CD14-positive monocyte (primary cell): ENCODE measurements around the gene ICAM2. TPM values are rescaled to one million over a fixed set of nuclear protein-coding genes. Genes with fewer than 3 reads are reported as not detected.

ENCODE experiments used
- DNase-seq, 3 donors: peaks; one replicate each; pipeline ENCODE4 v3.0.0-alpha.2; 2011 to 2022
- H2AFZ ChIP-seq: 2 replicates; pipeline ENCODE4 v1.6.0; 2012; ENCODE audit warnings: mild to moderate bottlenecking, low read depth, low read length, inconsistent platforms; ENCODE audit not compliant: insufficient read depth, poor library complexity, severe bottlenecking
- H3K27ac ChIP-seq, 2 donors: 1 replicate in 1 of 2; 2 replicates in 1 of 2; pipeline ENCODE4 v1.5.1; 2012 to 2013; ENCODE audit warnings: low read length in 2 of 2, control low read depth in 1 of 2, inconsistent platforms in 1 of 2, low read depth in 1 of 2, mild to moderate bottlenecking in 1 of 2
- H3K27me3 ChIP-seq, 2 donors: one replicate each; pipeline versions ENCODE4 v1.6.0 to v1.6.1; 2011 to 2013; ENCODE audit warnings: low read length in 2 of 2; ENCODE audit not compliant: control insufficient read depth in 2 of 2, insufficient read depth in 2 of 2
- H3K36me3 ChIP-seq, 2 donors: replicated peaks in 1 of 2; 1 replicate in 1 of 2; 2 replicates in 1 of 2; pipeline versions ENCODE4 v1.5.1 to v1.6.1; 2012 to 2013; ENCODE audit warnings: low read length in 2 of 2, control low read depth in 1 of 2, inconsistent platforms in 1 of 2, mild to moderate bottlenecking in 1 of 2; ENCODE audit not compliant: insufficient read depth in 2 of 2, control insufficient read depth in 1 of 2
- H3K4me1 ChIP-seq, 2 donors: 1 replicate in 1 of 2; 2 replicates in 1 of 2; pipeline versions ENCODE4 v1.5.1 to v1.6.1; 2012 to 2013; ENCODE audit warnings: low read length in 2 of 2, control low read depth in 1 of 2, inconsistent platforms in 1 of 2, mild to moderate bottlenecking in 1 of 2, moderate library complexity in 1 of 2; ENCODE audit not compliant: insufficient read depth in 2 of 2, control insufficient read depth in 1 of 2
- H3K4me2 ChIP-seq: replicated peaks from 2 replicates; pipeline ENCODE3; 2012; ENCODE audit warnings: low read length, moderate library complexity, mild to moderate bottlenecking; ENCODE audit not compliant: poor library complexity, severe bottlenecking; ENCODE audit errors: extremely low read depth
- H3K4me3 ChIP-seq, 3 experiments: fragments of 200-600 bp in 1 of 3; sonication (generic) in 1 of 3; replicated peaks in 1 of 3; 1 replicate in 2 of 3; 2 replicates in 1 of 3; pipeline ENCODE4 v1.5.1; 2011 to 2013; ENCODE audit warnings: low read length in 3 of 3, mild to moderate bottlenecking in 3 of 3, control low read depth in 2 of 3, low read depth in 2 of 3, inconsistent platforms in 1 of 3, moderate library complexity in 1 of 3
- H3K79me2 ChIP-seq: 2 replicates; pipeline ENCODE4 v1.6.0; 2012; ENCODE audit warnings: mild to moderate bottlenecking, control low read depth, inconsistent platforms, low read length, moderate library complexity; ENCODE audit not compliant: insufficient read depth
- H3K9ac ChIP-seq: 2 replicates; pipeline ENCODE4 v1.6.0; 2017; ENCODE audit warnings: low read length, mild to moderate bottlenecking; ENCODE audit not compliant: insufficient read depth, poor library complexity, severe bottlenecking
- H3K9me3 ChIP-seq, 2 donors: replicated peaks in 1 of 2; 1 replicate in 1 of 2; 2 replicates in 1 of 2; pipeline versions ENCODE4 v1.5.1 to v1.6.1; 2012 to 2013; ENCODE audit warnings: low read length in 2 of 2, control low read depth in 1 of 2; ENCODE audit not compliant: control insufficient read depth in 1 of 2, insufficient read depth in 1 of 2
- H4K20me1 ChIP-seq: 2 replicates; pipeline ENCODE4 v1.6.0; 2012; ENCODE audit warnings: mild to moderate bottlenecking, low read length, control low read depth, moderate library complexity; ENCODE audit not compliant: insufficient read depth
- H3K27ac Mint-ChIP-seq, 7 donors: one replicate each; pipeline ENCODE4 v1.8.0; 2020; ENCODE audit warnings: mild to moderate bottlenecking in 7 of 7, mixed read lengths in 7 of 7, moderate library complexity in 6 of 7, inconsistent platforms in 2 of 7
- H3K27me3 Mint-ChIP-seq, 3 donors: one replicate each; pipeline ENCODE4 v1.8.0; 2021 to 2022; ENCODE audit warnings: low read depth in 3 of 3, mild to moderate bottlenecking in 3 of 3, mixed read lengths in 3 of 3, moderate library complexity in 3 of 3, inconsistent platforms in 1 of 3
- H3K36me3 Mint-ChIP-seq, 2 donors: one replicate each; pipeline ENCODE4 v1.8.0; 2020; ENCODE audit warnings: mixed read lengths in 2 of 2, inconsistent platforms in 1 of 2, mild to moderate bottlenecking in 1 of 2
- H3K4me1 Mint-ChIP-seq: one replicate; pipeline ENCODE4 v1.8.0; 2020; ENCODE audit warnings: mild to moderate bottlenecking, mixed read lengths
- H3K4me3 Mint-ChIP-seq, 2 donors: one replicate each; pipeline ENCODE4 v1.8.0; 2020; ENCODE audit warnings: mild to moderate bottlenecking in 2 of 2, mixed read lengths in 2 of 2, moderate library complexity in 1 of 2
- H3K9me3 Mint-ChIP-seq, 7 donors: one replicate each; pipeline ENCODE4 v1.8.0; 2020 to 2022; ENCODE audit warnings: mixed read lengths in 7 of 7, mild to moderate bottlenecking in 6 of 7, moderate library complexity in 6 of 7, inconsistent platforms in 2 of 7
- WGBS: methylation state at CpG from one replicate; pipeline ENCODE4 v1.1.5; 2013; ENCODE audit warnings: missing lambda C conversion rate; ENCODE audit not compliant: insufficient coverage; 5-methylcytosine and 5-hydroxymethylcytosine counted together
- intact Hi-C, 2 donors: fragments of 100-400 bp; cut with micrococcal nuclease; formaldehyde crosslinking; loops; one replicate each; pipeline versions ENCODE4 v1.15.0 to v1.15.1; 2023
- polyA plus RNA-seq, 3 donors: library from polyadenylated mRNA; depleted of rRNA in 1 of 3; unstranded in 2 of 3; stranded (reverse) in 1 of 3; fragments of 300-500 nt in 2 of 3; fragments of >200 nt in 1 of 3; fragmentation: Illumina TruSeq in 2 of 3; gene quantifications; 1 replicate in 2 of 3; 2 replicates in 1 of 3; pipeline ENCODE4 v1.2.3, GENCODE V29; 2012 to 2021
- TF ChIP-seq, protein P1 (sequence below): fragments of 200-600 bp; IDR thresholded peaks from one replicate; pipeline ENCODE4 v1.8.0; 2022; ENCODE audit warnings: antibody characterized with exemption, mild to moderate bottlenecking

Gene ICAM2
- polyA plus RNA-seq, 3 donors = 111 to 186 (median 174) TPM

GRCh38 chr17:64037802-64038201 lies 17.4 kb upstream of the ICAM2 start:
- no peak overlapping the region for H3K9ac ChIP-seq
- no peaks in the 10 kb centered on the region for H3K27me3 ChIP-seq
- H3K9me3 Mint-ChIP-seq = no peaks in the 10 kb centered on the region
- peaks cover 51 to 56% of the 10 kb centered on the region in 2 donors for H3K36me3 Mint-ChIP-seq
- WGBS = 100% methylated on average over 1 of the region's 5 CpGs
- no peaks in the 10 kb centered on the region for H3K4me1 Mint-ChIP-seq
- no peaks in the 10 kb centered on the region for H3K9me3 ChIP-seq
- H3K36me3 ChIP-seq = peaks cover 41 to 55% of the 10 kb centered on the region in 2 donors
- H3K4me3 Mint-ChIP-seq = no peak overlapping the region
- intact Hi-C loops = loop anchor here in 1 of 2 donors (10.0 kb wide), 1 partner anchor 237 kb away; no protein-coding TSS in a partner anchor
- H3K4me3 ChIP-seq = no peak overlapping the region
- no peaks in the 10 kb centered on the region for H3K27me3 Mint-ChIP-seq
- H3K4me2 ChIP-seq = no peak overlapping the region
- no peak for DNase-seq
- no peak overlapping the region for H2AFZ ChIP-seq
- H3K79me2 ChIP-seq = no peaks in the 10 kb centered on the region
- TF ChIP-seq, protein P1, sequence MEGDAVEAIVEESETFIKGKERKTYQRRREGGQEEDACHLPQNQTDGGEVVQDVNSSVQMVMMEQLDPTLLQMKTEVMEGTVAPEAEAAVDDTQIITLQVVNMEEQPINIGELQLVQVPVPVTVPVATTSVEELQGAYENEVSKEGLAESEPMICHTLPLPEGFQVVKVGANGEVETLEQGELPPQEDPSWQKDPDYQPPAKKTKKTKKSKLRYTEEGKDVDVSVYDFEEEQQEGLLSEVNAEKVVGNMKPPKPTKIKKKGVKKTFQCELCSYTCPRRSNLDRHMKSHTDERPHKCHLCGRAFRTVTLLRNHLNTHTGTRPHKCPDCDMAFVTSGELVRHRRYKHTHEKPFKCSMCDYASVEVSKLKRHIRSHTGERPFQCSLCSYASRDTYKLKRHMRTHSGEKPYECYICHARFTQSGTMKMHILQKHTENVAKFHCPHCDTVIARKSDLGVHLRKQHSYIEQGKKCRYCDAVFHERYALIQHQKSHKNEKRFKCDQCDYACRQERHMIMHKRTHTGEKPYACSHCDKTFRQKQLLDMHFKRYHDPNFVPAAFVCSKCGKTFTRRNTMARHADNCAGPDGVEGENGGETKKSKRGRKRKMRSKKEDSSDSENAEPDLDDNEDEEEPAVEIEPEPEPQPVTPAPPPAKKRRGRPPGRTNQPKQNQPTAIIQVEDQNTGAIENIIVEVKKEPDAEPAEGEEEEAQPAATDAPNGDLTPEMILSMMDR = no peak
- H4K20me1 ChIP-seq = no peaks in the 10 kb centered on the region
- no peak overlapping the region for H3K27ac Mint-ChIP-seq
- no peak overlapping the region for H3K27ac ChIP-seq
- no peaks in the 10 kb centered on the region for H3K4me1 ChIP-seq

- Histone ChIP-seq H3K27me3 (no peaks in the 10 kb centered on the region), H2AFZ (no peak overlapping the region), H3K36me3 (peaks cover 36 to 48% of the 10 kb centered on the region in 2 donors), H4K20me1 (no peaks in the 10 kb centered on the region), H3K4me3 (no peak overlapping the region), H3K9ac (no peak overlapping the region), H3K4me2 (no peak overlapping the region), H3K4me1 (no peaks in the 10 kb centered on the region), H3K27ac (no peak overlapping the region), H3K79me2 (no peaks in the 10 kb centered on the region), H3K9me3 (no peaks in the 10 kb centered on the region)
- H3K27me3 Mint-ChIP-seq = no peaks in the 10 kb centered on the region
- TF ChIP-seq, protein P1 = no peak
- no peak for DNase-seq
- H3K9me3 Mint-ChIP-seq = no peaks in the 10 kb centered on the region
- peaks cover 46 to 50% of the 10 kb centered on the region in 2 donors for H3K36me3 Mint-ChIP-seq
- intact Hi-C loops = loop anchor here in 1 of 2 donors (10.0 kb wide), 1 partner anchor 238 kb away; no protein-coding TSS in a partner anchor
- WGBS = 94% methylated on average over 5 of the region's 6 CpGs
- no peak overlapping the region for H3K27ac Mint-ChIP-seq
- no peak overlapping the region for H3K4me3 Mint-ChIP-seq
- H3K4me1 Mint-ChIP-seq = no peaks in the 10 kb centered on the region
Measured at GRCh38 chr17:64037180-64037579, 16.7 kb upstream of the ICAM2 start.
